Mesendoderm (in vitro differentiated cells): ENCODE results near the gene GLTP.

Source experiments
- DNase-seq: peaks from one replicate; pipeline ENCODE4 v3.0.0; 2013
- H2AK5ac ChIP-seq: 2 replicates; pipeline ENCODE4 v1.6.1; 2013; ENCODE audit warnings: low read length, inconsistent platforms
- H2BK120ac ChIP-seq: 2 replicates; pipeline ENCODE4 v1.6.1; 2013; ENCODE audit warnings: low read depth, mild to moderate bottlenecking, low read length, moderate library complexity, mixed read lengths
- H2BK15ac ChIP-seq: replicated peaks from 2 replicates; pipeline ENCODE4 v1.6.1; 2013; ENCODE audit warnings: low read depth, mild to moderate bottlenecking, moderate library complexity
- H2BK5ac ChIP-seq: 2 replicates; pipeline ENCODE4 v1.6.1; 2013; ENCODE audit warnings: low read length, inconsistent platforms
- H3K18ac ChIP-seq: 2 replicates; pipeline ENCODE4 v1.6.1; 2013; ENCODE audit warnings: mild to moderate bottlenecking, low read length, mixed read lengths
- H3K23ac ChIP-seq: one replicate; pipeline ENCODE4 v1.6.1; 2013; ENCODE audit warnings: low read length
- H3K27ac ChIP-seq: 2 replicates; pipeline ENCODE4 v1.5.1; 2013; ENCODE audit warnings: low read depth, mild to moderate bottlenecking, inconsistent platforms, low read length, moderate library complexity
- H3K27me3 ChIP-seq: 2 replicates; pipeline ENCODE4 v1.6.1; 2013; ENCODE audit warnings: low read length, control low read depth, mild to moderate bottlenecking, inconsistent platforms; ENCODE audit not compliant: insufficient read depth, poor library complexity
- H3K36me3 ChIP-seq: 2 replicates; pipeline ENCODE4 v1.6.1; 2013; ENCODE audit warnings: low read length, inconsistent platforms; ENCODE audit not compliant: control insufficient read depth, insufficient read depth
- H3K4ac ChIP-seq: one replicate; pipeline ENCODE4 v1.6.1; 2013; ENCODE audit warnings: low read depth, mild to moderate bottlenecking, low read length, moderate library complexity
- H3K4me1 ChIP-seq: 2 replicates; pipeline ENCODE4 v1.6.1; 2013; ENCODE audit warnings: low read depth, low read length, inconsistent platforms; ENCODE audit not compliant: control insufficient read depth
- H3K4me2 ChIP-seq: 2 replicates; pipeline ENCODE4 v1.6.1; 2013; ENCODE audit warnings: low read length
- H3K4me3 ChIP-seq: 2 replicates; pipeline ENCODE4 v1.5.1; 2013; ENCODE audit warnings: mild to moderate bottlenecking, low read length
- H3K56ac ChIP-seq: one replicate; pipeline ENCODE4 v1.6.1; 2013; ENCODE audit warnings: low read length
- H3K79me1 ChIP-seq: 2 replicates; pipeline ENCODE4 v1.6.1; 2013; ENCODE audit warnings: low read length, inconsistent platforms
- H3K79me2 ChIP-seq: 2 replicates; pipeline ENCODE4 v1.6.1; 2013; ENCODE audit warnings: mild to moderate bottlenecking, low read length; ENCODE audit not compliant: control insufficient read depth, insufficient read depth
- H3K9ac ChIP-seq: 2 replicates; pipeline ENCODE4 v1.6.1; 2013; ENCODE audit warnings: low read length, inconsistent platforms
- H4K5ac ChIP-seq: one replicate; pipeline ENCODE4 v1.6.1; 2013; ENCODE audit warnings: low read length
- H4K8ac ChIP-seq: one replicate; pipeline ENCODE4 v1.6.1; 2013; ENCODE audit warnings: low read depth, mild to moderate bottlenecking, control low read depth, low read length, moderate library complexity
- WGBS: extraction: QIAGEN DNeasy Blood & Tissue Kit; methylation state at CpG from one replicate; pipeline ENCODE4 v1.1.7; 2013; ENCODE audit warnings: low lambda C conversion rate, missing lambda C conversion rate; ENCODE audit not compliant: insufficient coverage; ENCODE audit errors: extremely low coverage; 5-methylcytosine and 5-hydroxymethylcytosine counted together

Gene GLTP

DNA sequence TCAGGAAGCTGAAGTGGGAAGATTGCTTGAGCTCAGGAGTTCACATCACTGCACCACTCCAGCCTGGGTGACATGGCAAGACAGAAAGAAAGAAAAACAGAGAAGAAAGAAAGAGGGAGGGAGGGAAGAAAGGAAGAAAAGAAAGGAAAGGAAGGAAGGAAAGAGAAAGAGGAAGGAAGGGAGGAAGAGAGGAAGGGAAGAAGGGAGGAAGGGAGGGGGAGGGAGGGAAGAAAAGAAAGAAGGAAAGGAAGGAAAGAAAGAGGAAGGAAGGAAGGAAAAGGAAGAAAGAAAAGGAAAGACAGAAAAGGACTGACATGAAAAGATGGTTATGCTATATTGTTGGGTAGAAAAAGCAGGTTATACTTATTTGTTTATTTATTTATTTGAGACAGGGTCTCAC, 3.9 kb downstream of the GLTP start:
- Histone ChIP-seq H2BK120ac (no peak overlapping the region), H2BK5ac (no peak overlapping the region), H3K56ac (no peak overlapping the region), H3K36me3 (no peaks in the 10 kb centered on the region), H4K5ac (no peak overlapping the region), H3K4me2 (no peak overlapping the region), H3K18ac (no peak overlapping the region), H4K8ac (no peak overlapping the region), H2AK5ac (no peak overlapping the region), H3K9ac (no peak overlapping the region), H3K79me2 (peaks cover 24% of the 10 kb centered on the region), H3K79me1 (peaks cover 17% of the 10 kb centered on the region), H3K4ac (no peak overlapping the region), H3K23ac (no peak overlapping the region), H3K27ac (no peak overlapping the region), H2BK15ac (no peak overlapping the region), H3K4me1 (peaks cover 17% of the 10 kb centered on the region), H3K4me3 (no peak overlapping the region), H3K27me3 (no peaks in the 10 kb centered on the region)
- DNase-seq = no peak

GRCh38 chr12:109875572-109876131, 4.7 kb downstream of the GLTP start:
- no peak overlapping the region for H3K4me2 ChIP-seq
- H3K4me3 ChIP-seq = no peak overlapping the region
- no peak overlapping the region for H3K18ac ChIP-seq
- no peak for DNase-seq
- H3K56ac ChIP-seq = no peak overlapping the region
- H3K4me1 ChIP-seq = peaks cover 14% of the 10 kb centered on the region
- H3K79me2 ChIP-seq = peaks cover 24% of the 10 kb centered on the region
- no peak overlapping the region for H4K8ac ChIP-seq
- H3K79me1 ChIP-seq = peaks cover 18% of the 10 kb centered on the region
- no peak overlapping the region for H3K4ac ChIP-seq
- H4K5ac ChIP-seq = no peak overlapping the region
- H3K9ac ChIP-seq = no peak overlapping the region
- no peak overlapping the region for H2BK120ac ChIP-seq
- H2BK15ac ChIP-seq = no peak overlapping the region
- WGBS = no CpG with 5 or more reads among the region's 6 CpGs
- H2AK5ac ChIP-seq = no peak overlapping the region
- H3K36me3 ChIP-seq = no peaks in the 10 kb centered on the region
- H2BK5ac ChIP-seq = no peak overlapping the region
- no peaks in the 10 kb centered on the region for H3K27me3 ChIP-seq
- no peak overlapping the region for H3K23ac ChIP-seq
- H3K27ac ChIP-seq = no peak overlapping the region

GRCh38 chr12:109873653-109874052, 6.7 kb downstream of the GLTP start:
- DNase-seq = no peak
- Histone ChIP-seq H3K9ac (no peak overlapping the region), H3K4me3 (no peak overlapping the region), H2BK5ac (no peak overlapping the region), H2AK5ac (no peak overlapping the region), H3K18ac (no peak overlapping the region), H4K5ac (no peak overlapping the region), H3K4me1 (peaks cover 10% of the 10 kb centered on the region), H3K56ac (no peak overlapping the region), H3K23ac (no peak overlapping the region), H3K4ac (no peak overlapping the region), H3K79me2 (peaks cover 19% of the 10 kb centered on the region), H4K8ac (no peak overlapping the region), H3K79me1 (peaks cover 11% of the 10 kb centered on the region), H3K36me3 (no peaks in the 10 kb centered on the region), H3K4me2 (no peak overlapping the region), H3K27me3 (no peaks in the 10 kb centered on the region), H3K27ac (no peak overlapping the region), H2BK15ac (no peak overlapping the region), H2BK120ac (no peak overlapping the region)
- WGBS = no CpG with 5 or more reads among the region's 6 CpGs

DNA sequence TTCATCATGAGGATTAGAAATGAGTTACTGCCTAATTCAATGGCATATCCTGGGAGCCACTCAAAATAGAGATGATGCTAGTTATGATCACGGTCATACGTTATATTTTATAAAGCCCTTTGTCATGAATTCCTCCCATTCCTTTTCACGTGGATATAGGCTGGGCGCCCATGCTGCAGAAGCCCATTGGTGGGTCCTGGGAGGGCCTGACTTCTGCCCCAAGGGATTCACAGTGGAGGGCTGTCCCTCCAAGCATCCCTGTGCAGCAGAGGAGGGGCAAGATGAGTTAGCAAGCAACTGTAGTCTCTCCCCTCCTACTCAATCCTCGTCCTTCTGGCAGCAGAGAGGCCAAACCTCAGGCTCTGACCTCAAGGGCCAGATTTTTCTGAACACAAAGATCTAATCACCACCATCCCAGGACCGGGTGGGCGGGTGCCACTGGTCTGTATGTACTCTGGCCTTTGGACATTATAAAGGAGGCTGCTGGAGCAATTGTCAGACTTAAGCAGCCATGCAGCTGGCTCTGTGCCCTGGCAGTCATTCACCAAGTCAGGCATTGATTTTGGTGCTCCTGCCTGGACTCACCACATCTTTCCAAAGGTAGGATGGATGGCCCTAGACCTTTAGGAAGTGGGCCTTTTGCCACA, 8.6 kb downstream of the GLTP start:
- Histone ChIP-seq H3K9ac (no peak overlapping the region), H3K4me2 (no peak overlapping the region), H3K4ac (no peak overlapping the region), H3K4me3 (no peak overlapping the region), H3K79me2 (peaks cover 9% of the 10 kb centered on the region), H3K36me3 (no peaks in the 10 kb centered on the region), H4K8ac (no peak overlapping the region), H2BK5ac (no peak overlapping the region), H2AK5ac (no peak overlapping the region), H3K27ac (no peak overlapping the region), H3K79me1 (peaks cover 6% of the 10 kb centered on the region), H3K56ac (no peak overlapping the region), H2BK15ac (no peak overlapping the region), H3K4me1 (peaks cover 2% of the 10 kb centered on the region), H4K5ac (no peak overlapping the region), H3K27me3 (no peaks in the 10 kb centered on the region), H2BK120ac (no peak overlapping the region), H3K18ac (no peak overlapping the region), H3K23ac (no peak overlapping the region)
- no peak for DNase-seq
- WGBS = no CpG with 5 or more reads among the region's 7 CpGs

GRCh38 chr12:109870648-109871047, 9.7 kb downstream of the GLTP start:
- no peak for DNase-seq
- Histone ChIP-seq H3K56ac (no peak overlapping the region), H3K18ac (no peak overlapping the region), H3K4ac (no peak overlapping the region), H3K27ac (no peak overlapping the region), H3K36me3 (no peaks in the 10 kb centered on the region), H3K27me3 (no peaks in the 10 kb centered on the region), H3K9ac (no peak overlapping the region), H3K4me3 (no peak overlapping the region), H3K23ac (no peak overlapping the region), H2BK5ac (no peak overlapping the region), H3K4me2 (no peak overlapping the region), H3K79me1 (peaks cover 8% of the 10 kb centered on the region), H4K5ac (no peak overlapping the region), H2BK120ac (no peak overlapping the region), H3K79me2 (peaks cover 9% of the 10 kb centered on the region), H3K4me1 (peaks cover 2% of the 10 kb centered on the region), H2AK5ac (no peak overlapping the region), H2BK15ac (no peak overlapping the region), H4K8ac (no peak overlapping the region)
- WGBS = no CpG with 5 or more reads among the region's 2 CpGs
